Stimulated activated CD8-positive, alpha-beta memory T cell treated with anti-CD3 and anti-CD28 coated beads, Interleukin-7, amount 100 ng/mL, for 1 hour (primary cell): ENCODE measurements around the gene KIF26A.
"Not testable (repeated sequence)": the region's sequence is repeated elsewhere in the genome, so short reads cannot be mapped to it uniquely, and the experiment has no call there.

Experiments
- DNase-seq, 2 donors: peaks; one replicate each; pipeline ENCODE4 v3.0.0-alpha.2; 2020; ENCODE audit warnings: low read depth in 2 of 2

The KIF26A gene

DNA sequence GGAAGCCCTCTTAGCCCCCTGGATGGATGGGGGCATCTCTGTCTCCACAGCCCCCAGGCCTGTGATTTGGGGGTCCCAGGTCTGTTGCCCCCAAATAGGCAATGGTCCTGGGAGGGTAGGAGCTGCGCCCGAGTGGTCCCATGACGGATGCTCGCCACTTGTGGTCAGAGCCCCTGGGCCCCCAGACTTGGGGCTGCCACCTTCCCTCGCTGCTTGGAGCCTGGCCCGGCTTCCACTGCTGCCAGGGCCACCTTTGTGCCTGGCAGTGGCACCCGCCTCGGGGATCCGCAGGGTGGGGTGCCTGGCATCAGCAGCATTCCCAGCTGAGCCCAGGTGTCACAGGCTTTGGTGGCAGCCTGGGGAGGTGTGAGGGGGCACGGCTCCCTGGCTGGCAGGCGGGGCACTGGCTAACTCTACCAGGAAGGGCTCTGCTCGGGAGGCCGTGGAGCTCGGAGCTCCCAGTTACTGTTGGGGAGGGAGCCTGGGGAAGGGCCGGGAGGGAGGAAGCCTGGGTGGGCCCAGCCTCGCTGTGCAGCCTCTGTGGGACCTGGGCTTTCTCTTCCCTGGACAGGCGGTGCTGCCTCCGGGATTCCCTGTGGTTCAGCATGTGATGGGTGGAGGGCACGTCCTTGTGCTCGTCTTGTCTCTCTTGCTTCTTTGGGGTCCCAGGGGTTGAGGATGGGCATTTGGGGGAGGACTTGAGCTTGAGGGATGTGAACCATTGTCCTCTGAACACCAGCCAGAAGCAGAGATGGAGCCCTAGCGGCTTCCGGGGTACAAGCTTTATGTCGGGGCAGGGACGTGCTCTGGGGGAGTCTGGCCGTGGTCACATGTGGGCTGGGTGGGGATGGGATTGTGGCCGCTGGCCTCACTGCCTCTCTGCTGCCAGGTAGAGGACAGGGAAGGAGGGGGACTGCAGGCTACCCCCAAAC is 5.4 kb downstream of the KIF26A start:
- no peak for DNase-seq

GRCh38 chr14:104144453-104144790 is 6.0 kb downstream of the KIF26A start:
- no peak for DNase-seq

DNA sequence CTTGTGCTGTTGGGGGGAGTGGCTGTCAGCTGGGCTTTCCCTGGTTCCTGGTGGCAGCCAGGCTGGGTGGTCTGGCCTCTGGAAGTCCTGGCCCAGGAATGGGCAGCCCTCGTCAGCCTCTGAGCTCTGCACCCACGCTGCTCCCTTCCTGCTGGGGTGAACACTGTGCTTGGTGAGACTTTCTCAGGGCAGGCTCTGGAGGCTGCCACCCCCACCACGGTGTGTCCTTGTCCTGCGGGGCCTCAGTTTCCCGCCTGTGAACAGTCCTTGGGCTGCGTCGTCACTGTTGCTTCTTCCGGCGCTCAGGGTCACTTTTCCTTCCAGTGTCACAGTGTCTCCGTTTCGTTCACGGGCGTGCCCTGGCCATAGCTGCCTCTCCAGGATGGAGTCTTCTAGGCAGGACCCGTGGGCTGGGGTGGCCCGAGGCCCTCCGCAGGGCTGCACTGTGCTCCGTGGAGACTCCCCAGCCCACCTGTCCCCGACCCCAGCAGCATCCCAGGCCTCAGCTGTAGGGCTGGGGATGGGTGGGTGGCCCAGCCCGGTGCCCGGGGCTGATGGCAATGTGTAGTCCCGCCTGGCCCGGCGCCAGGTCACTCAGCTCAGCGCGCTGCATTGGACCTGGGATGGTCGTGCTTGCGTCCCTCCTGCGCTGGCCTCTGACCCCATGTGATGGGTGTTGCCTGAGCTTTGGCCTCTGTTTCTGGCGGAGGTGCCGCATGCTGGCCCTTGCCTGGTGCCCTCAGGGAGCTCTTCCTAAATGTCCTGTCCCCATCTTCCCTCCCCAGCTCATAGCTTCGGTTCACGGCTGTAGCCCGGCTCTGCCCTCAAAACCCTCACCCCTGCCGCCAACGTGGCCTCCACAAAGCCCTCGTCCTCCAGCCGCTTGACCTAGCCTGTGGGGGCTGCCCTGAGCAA is 6.8 kb downstream of the KIF26A start:
- DNase-seq = no peak

- no peak for DNase-seq
Observed at GRCh38 chr14:104145826-104146601, 7.6 kb downstream of the KIF26A start.

DNA sequence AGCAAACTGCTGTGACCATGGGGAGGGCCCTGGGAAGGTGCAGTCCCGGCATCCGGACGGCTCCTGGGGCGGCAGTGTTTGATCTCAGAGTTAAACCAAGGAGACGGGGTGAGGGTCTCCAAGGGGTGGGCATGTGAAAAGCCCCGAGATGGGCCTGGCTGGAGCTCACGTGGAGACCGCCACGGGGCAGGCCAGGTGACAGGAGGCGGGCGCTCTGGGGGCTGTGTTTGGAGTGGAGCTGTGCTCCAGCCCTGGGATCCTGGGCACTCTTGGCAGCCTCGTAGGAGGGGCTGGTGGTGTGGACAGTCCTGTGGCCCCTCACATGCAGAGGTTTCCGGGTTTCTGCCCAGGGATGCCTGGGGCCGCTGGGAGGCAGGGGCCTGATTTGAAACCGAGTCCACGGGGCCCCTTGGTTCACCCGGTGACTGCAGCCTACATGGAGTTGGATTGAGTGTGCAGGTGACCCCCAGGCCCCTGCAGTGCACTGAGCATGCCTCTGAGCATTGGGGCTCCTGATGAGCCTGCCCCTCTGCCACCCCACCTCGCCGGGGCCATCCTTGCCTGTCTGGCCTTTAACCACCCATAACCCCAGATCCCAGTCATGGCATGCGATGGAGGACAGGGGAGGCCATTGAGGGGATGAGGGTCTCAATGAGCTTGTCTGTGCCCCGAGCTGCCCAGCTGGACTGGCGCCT is 8.4 kb downstream of the KIF26A start:
- DNase-seq = no peak

- no peak for DNase-seq
Observed at GRCh38 chr14:104147346-104148125, 9.1 kb downstream of the KIF26A start.

GRCh38 chr14:104148433-104149277 is 10.3 kb downstream of the KIF26A start:
- DNase-seq = no peak

GRCh38 chr14:104149278-104149595 is 10.8 kb downstream of the KIF26A start:
- DNase-seq = no peak

GRCh38 chr14:104149617-104150135 is 11.3 kb downstream of the KIF26A start:
- DNase-seq = no peak

- no peak for DNase-seq
Observed at GRCh38 chr14:104150136-104151025, 12.0 kb downstream of the KIF26A start.

DNA sequence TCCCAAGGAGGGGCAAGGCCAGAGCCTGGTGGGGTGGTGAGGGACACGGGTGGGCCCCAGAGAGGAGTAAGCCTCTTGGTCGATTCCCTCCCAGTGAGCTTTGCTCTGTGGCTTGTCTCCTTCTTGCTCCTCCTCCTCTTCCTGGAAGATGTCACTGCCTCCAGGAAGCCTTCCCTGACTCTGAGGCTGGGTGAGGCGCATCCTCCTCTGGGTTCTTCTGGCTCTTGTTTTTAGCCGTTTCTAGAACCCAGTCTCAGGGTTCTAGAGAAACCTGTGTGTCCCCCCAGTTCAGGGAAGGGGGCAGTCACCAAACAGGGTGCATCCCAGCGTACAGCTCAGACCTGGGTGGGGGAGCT is 12.6 kb downstream of the KIF26A start:
- DNase-seq = no peak

- no peak for DNase-seq
Observed at GRCh38 chr14:104151566-104152245, 13.3 kb downstream of the KIF26A start.

- no peak for DNase-seq
Observed at GRCh38 chr14:104152246-104152575, 13.8 kb downstream of the KIF26A start.

- DNase-seq = no peak
Observed at GRCh38 chr14:104152686-104153393, 14.5 kb downstream of the KIF26A start.

- not testable (repeated sequence) for DNase-seq
Observed at GRCh38 chr14:104153394-104153755, 15.0 kb downstream of the KIF26A start.

DNA sequence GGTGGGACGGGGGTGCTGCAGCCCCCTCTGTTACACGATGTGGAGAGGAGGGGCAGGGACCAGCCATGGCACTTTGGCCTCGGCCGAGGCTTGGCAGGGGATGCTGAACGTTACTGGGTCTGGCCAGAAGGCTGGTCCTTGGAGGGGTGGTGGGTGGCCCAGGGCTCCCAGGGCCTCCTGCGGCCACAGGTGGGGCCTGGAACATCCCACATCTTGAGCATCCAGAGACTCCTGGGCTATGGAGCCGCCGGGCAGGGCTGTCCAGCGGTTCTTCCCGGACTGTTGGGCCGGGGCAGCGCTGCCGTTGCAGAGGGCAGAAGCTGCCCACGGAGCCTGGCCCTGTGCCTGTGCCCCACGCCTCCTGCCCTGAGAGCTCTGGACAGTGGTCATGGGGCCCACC is 15.9 kb downstream of the KIF26A start:
- DNase-seq = no peak

DNA sequence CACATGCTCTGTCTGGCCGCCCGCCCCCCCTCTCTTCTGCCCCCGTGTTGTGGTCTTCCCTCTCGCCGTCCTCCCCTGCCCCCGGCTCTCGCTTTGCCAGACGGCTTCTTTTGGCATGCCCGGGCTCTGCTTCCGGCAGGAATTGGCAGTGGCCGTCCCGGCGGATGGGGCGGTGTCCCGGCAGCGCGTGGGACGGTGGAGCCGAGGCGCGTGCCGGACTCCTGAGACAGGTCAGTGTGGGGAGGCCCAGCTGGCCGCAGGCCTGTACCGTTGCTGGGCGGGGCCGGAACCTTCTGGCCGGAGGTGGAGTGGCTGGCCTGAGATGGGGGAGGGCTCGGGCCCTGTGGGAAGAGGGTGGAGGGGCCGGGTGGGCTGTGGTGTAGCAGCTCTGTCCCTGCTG is 17.1 kb downstream of the KIF26A start:
- no peak for DNase-seq

DNA sequence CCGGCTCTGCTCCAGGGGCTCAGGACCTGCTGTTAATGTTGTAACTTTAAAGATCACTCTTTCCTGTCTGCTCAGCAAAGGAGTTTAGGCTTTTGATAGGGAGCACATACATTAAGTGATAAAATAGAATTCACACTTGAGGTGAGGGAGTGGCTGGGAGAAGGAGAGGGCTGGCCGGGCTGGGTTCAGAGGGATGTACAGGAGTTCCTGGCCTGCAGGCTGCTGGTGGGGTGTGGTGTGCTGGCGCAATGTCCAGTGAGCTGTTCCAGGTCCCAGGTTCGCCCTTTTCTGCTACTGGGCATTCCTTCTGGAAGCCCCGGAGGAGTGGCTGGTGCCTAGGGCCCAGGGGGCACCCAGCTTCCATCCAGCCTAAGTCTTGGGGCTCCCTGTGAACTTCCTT is 17.8 kb downstream of the KIF26A start:
- no peak for DNase-seq
